Peyer's patch (tissue), 4 donors: ENCODE measurements around the gene GLDC. TPM values are rescaled to one million over a fixed set of nuclear protein-coding genes. Genes with fewer than 3 reads are reported as not detected.
A peak's percentile ranks its signal among the peaks of the same experiment; 100 is the strongest.

ENCODE experiments used
- DNase-seq, 3 donors: peaks; one replicate each; pipeline ENCODE4 v3.0.0-alpha.2; 2017 to 2019
- H3K27ac ChIP-seq, 4 donors: fragments of 200-600 bp; sonication (generic); one replicate each; pipeline ENCODE4 v1.5.1; 2016 to 2019
- H3K27me3 ChIP-seq, 2 donors: fragments of 200-600 bp; sonication (generic); one replicate each; pipeline ENCODE4 v1.5.1; 2019
- H3K36me3 ChIP-seq, 3 donors: fragments of 200-600 bp; sonication (generic); one replicate each; pipeline ENCODE4 v1.5.1; 2016 to 2019
- H3K4me1 ChIP-seq, 4 donors: fragments of 200-600 bp; sonication (generic); one replicate each; pipeline ENCODE4 v1.5.1; 2016 to 2019
- H3K4me3 ChIP-seq, 4 donors: fragments of 200-600 bp; sonication (generic); 1 replicate in 3 of 4; 2 replicates in 1 of 4; pipeline ENCODE4 v1.5.1; 2016 to 2019; ENCODE audit warnings: mild to moderate bottlenecking in 1 of 4
- H3K9me3 ChIP-seq, 4 donors: fragments of 200-600 bp; sonication (generic); one replicate each; pipeline ENCODE4 v1.5.1; 2016 to 2019; ENCODE audit warnings: mild to moderate bottlenecking in 1 of 4
- POLR2A ChIP-seq, 2 donors: fragments of 450-650 bp; IDR thresholded peaks; one replicate each; pipeline ENCODE4 v1.5.1; 2017; ENCODE audit warnings: antibody characterized with exemption in 2 of 2, mild to moderate bottlenecking in 2 of 2, moderate library complexity in 2 of 2
- total RNA-seq, 4 donors: library from RNA; depleted of rRNA; stranded (reverse); fragments of >200 nt; gene quantifications; one replicate each; pipeline ENCODE4 v1.1.0, GENCODE V29; 2016
- TF ChIP-seq, protein P1 (sequence below), 6 experiments: fragments of 450-650 bp in 4 of 6; fragments of 200-600 bp in 2 of 6; sonication (generic) in 1 of 6; IDR thresholded peaks; one replicate each; pipeline ENCODE4 v1.5.1; 2017 to 2019; ENCODE audit warnings: antibody characterized with exemption in 6 of 6, mild to moderate bottlenecking in 3 of 6, moderate library complexity in 1 of 6

GLDC gene
- total RNA-seq, 4 donors from 2014 or later, result 0.27 to 2.5 TPM; not detected in 2

DNA sequence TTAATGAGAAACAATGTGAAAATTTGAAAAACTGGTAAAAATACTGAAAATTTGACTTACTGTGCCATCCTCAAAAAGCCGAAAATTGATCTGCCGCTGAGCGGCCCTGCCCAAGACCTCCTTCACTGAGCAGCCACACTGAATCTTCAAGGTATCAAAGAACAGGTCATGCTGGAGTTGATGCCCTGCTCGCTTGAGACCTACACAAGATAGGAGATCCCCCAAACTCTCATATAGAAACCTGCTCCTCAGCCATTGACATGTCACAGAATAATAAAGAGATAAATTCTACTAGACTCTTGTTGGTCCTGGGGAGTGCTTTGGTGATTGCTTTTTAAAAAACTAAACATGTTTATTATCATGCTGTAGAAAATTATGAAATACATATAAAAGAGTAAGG, 52.7 kb downstream of the GLDC start:
- Histone ChIP-seq H3K36me3 (no peaks in the 10 kb centered on the region), H3K27me3 (no peaks in the 10 kb centered on the region), H3K4me1 (no peaks in the 10 kb centered on the region), H3K9me3 (no peaks in the 10 kb centered on the region), H3K4me3 (no peak overlapping the region), H3K27ac (no peak overlapping the region)
- DNase-seq, result no peak
- TF ChIP-seq, protein P1, sequence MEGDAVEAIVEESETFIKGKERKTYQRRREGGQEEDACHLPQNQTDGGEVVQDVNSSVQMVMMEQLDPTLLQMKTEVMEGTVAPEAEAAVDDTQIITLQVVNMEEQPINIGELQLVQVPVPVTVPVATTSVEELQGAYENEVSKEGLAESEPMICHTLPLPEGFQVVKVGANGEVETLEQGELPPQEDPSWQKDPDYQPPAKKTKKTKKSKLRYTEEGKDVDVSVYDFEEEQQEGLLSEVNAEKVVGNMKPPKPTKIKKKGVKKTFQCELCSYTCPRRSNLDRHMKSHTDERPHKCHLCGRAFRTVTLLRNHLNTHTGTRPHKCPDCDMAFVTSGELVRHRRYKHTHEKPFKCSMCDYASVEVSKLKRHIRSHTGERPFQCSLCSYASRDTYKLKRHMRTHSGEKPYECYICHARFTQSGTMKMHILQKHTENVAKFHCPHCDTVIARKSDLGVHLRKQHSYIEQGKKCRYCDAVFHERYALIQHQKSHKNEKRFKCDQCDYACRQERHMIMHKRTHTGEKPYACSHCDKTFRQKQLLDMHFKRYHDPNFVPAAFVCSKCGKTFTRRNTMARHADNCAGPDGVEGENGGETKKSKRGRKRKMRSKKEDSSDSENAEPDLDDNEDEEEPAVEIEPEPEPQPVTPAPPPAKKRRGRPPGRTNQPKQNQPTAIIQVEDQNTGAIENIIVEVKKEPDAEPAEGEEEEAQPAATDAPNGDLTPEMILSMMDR (IDR thresholded peaks at IDR 0.05), result no peak
- no peak for TF ChIP-seq POLR2A (IDR thresholded peaks at IDR 0.05)

DNA sequence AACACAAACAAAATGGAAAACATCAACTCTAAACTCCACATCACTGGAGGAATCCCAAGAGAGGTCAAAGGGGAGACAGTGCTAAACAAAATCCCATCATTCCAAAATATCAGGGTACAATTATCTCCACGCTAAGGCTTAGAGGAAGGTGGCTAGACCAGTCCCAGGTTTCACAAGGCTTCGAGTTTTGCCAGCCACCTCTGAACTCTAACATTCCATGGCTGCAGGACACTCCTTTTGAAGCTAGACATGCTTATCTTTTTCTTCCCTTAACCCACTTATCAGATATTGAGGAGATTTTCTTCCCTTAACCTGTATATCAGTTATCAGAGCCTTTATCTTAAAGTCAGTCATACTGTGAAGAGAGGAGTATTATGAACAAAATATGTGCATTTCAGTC, 53.3 kb downstream of the GLDC start:
- Histone ChIP-seq H3K4me3 (no peak overlapping the region), H3K27me3 (no peaks in the 10 kb centered on the region), H3K36me3 (no peaks in the 10 kb centered on the region), H3K9me3 (no peaks in the 10 kb centered on the region), H3K27ac (no peak overlapping the region), H3K4me1 (no peaks in the 10 kb centered on the region)
- DNase-seq, result no peak
- no peak for TF ChIP-seq POLR2A (IDR thresholded peaks at IDR 0.05)
- TF ChIP-seq, protein P1 (IDR thresholded peaks at IDR 0.05), result no peak

DNA sequence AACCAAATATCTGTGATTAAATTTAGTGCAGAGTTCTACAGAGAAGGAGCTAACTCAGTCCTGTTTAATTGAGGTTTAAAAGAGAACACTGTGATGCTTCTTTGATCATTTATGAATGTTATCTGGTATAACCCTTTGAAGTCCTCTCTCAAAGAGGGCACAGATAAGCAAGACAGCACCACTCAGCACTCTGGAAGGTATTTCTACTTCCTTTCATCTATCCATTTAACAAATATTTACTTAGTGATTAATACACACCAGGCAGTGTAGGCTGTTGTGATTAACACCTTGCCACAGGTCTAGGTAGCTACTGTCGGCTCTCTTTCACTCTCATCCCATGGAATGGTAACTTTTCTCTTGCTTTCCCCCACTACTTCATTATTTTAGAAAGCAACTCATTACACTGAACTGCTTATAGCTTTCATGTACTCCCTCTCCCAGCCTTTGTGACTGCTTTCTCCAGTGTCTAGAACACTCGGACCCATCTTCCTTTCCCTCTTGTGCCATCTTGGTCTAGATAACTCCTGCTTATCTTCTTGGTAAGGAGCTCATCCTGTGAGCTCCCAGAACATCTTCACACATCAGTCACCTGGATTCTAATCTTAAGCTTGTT, 54.7 kb downstream of the GLDC start:
- Histone ChIP-seq H3K4me3 (no peak overlapping the region), H3K36me3 (no peaks in the 10 kb centered on the region), H3K27ac (no peak overlapping the region), H3K9me3 (no peaks in the 10 kb centered on the region), H3K4me1 (no peaks in the 10 kb centered on the region), H3K27me3 (no peaks in the 10 kb centered on the region)
- no peak for DNase-seq
- TF ChIP-seq POLR2A (IDR thresholded peaks at IDR 0.05), result no peak
- TF ChIP-seq, protein P1 (IDR thresholded peaks at IDR 0.05), result no peak

DNA sequence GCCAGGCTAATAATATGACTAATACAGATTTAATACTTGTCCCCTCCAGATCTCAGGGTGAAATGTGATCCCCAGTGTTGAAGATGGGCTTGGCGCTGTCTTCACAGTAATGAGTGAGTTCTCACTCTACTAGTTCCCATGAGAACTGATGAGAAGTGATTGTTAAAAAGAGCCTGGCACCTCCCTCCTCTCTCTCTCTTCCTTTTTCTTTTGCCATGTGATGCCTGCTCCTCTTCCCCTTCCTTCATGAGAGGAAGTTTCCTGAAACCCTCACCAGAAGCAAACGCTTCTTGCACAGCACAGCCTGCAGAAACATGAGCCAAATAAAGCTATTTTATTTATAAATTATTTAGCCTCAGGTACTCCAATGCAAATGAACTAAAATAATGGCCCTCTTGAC, 55.2 kb downstream of the GLDC start:
- Histone ChIP-seq H3K4me1 (no peaks in the 10 kb centered on the region), H3K36me3 (no peaks in the 10 kb centered on the region), H3K9me3 (no peaks in the 10 kb centered on the region), H3K27ac (no peak overlapping the region), H3K4me3 (no peak overlapping the region), H3K27me3 (no peaks in the 10 kb centered on the region)
- TF ChIP-seq, protein P1 (IDR thresholded peaks at IDR 0.05), result no peak
- TF ChIP-seq POLR2A (IDR thresholded peaks at IDR 0.05), result no peak
- no peak for DNase-seq

DNA sequence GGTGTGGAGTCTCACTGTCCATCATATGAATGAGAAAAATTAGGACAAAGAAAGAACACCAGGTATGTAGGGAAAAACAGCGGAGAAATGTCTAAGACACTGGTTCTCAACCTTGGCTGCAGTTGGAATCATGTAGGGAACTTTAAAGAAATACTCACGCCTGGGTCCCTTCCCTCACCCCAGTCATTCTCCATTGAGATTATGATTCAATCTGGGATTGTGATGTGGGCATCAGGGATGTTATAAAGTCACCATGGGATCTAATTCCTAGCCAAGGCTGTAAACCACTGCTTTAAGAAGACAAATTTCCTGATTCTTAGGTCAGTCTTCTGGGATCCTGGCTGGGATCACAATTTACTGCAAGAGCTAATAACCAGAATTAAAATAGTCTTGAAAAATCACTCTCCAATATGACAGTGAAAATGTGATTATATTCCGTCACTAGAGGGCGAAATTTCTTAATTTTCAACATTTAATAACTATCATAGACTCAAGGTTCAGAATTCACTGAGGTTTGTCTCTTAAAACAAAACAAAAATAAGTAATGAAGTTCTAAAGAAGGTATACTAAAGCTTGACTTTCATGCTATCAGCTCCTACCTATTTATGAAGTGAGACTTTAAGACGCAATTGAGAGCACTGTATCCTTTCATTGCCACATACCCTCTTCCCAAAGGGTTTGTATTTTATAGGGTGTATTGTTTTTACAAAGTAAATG, 60.5 kb downstream of the GLDC start:
- TF ChIP-seq, protein P1 (IDR thresholded peaks at IDR 0.05), result peak; percentile 28 to 61 (median 54)
- TF ChIP-seq POLR2A (IDR thresholded peaks at IDR 0.05), result no peak
- H3K27ac ChIP-seq, result no peak overlapping the region
- H3K4me1 ChIP-seq, result no peaks in the 10 kb centered on the region
- no peak for DNase-seq
- H3K9me3 ChIP-seq, result no peaks in the 10 kb centered on the region
- H3K27me3 ChIP-seq, result no peaks in the 10 kb centered on the region
- no peaks in the 10 kb centered on the region for H3K36me3 ChIP-seq
- H3K4me3 ChIP-seq, result no peak overlapping the region
